OCI-LY1 (cell line): ENCODE results near the gene TRIM29.
"Not testable (repeated sequence)": the region's sequence is repeated elsewhere in the genome, so short reads cannot be mapped to it uniquely, and the experiment has no call there.

Experiments used
- H2AFZ ChIP-seq: fragments of 200-600 bp; sonication (generic), shearing (Covaris generic); 2 replicates; pipeline ENCODE4 v1.6.0; 2014; ENCODE audit warnings: antibody characterized with exemption, mild to moderate bottlenecking, low read length
- H3F3A ChIP-seq: fragments of 200-600 bp; sonication (generic), shearing (Covaris generic); 2 replicates; pipeline ENCODE4 v1.6.0; 2014; ENCODE audit warnings: mild to moderate bottlenecking, antibody characterized with exemption, low read length, moderate library complexity; ENCODE audit not compliant: insufficient read depth
- H3K27ac ChIP-seq: fragments of 200-600 bp; sonication (generic); 2 replicates; pipeline ENCODE4 v1.5.1; 2014; ENCODE audit warnings: low read length, mixed run types, mild to moderate bottlenecking, low read depth; ENCODE audit not compliant: poor library complexity, severe bottlenecking
- H3K27me3 ChIP-seq: fragments of 200-600 bp; sonication (generic); 2 replicates; pipeline ENCODE4 v1.6.0; 2014; ENCODE audit warnings: antibody characterized with exemption, mild to moderate bottlenecking, low read length, moderate library complexity; ENCODE audit not compliant: insufficient read depth
- H3K36me3 ChIP-seq: fragments of 200-600 bp; sonication (generic); 2 replicates; pipeline ENCODE4 v1.6.1; 2014; ENCODE audit warnings: mild to moderate bottlenecking, antibody characterized with exemption, low read length, moderate library complexity, mixed read lengths; ENCODE audit not compliant: insufficient read depth
- H3K4me1 ChIP-seq: fragments of 200-600 bp; sonication (generic); 2 replicates; pipeline ENCODE4 v1.5.1; 2014; ENCODE audit warnings: mild to moderate bottlenecking, low read length, moderate library complexity; ENCODE audit not compliant: insufficient read depth, severe bottlenecking
- H3K4me2 ChIP-seq: fragments of 200-600 bp; sonication (generic), shearing (Covaris generic); 2 replicates; pipeline ENCODE4 v1.6.1; 2014; ENCODE audit warnings: low read length
- H3K4me3 ChIP-seq: fragments of 200-600 bp; sonication (generic); 2 replicates; pipeline ENCODE4 v1.5.1; 2014; ENCODE audit warnings: low read length, low read depth, mild to moderate bottlenecking, mixed read lengths; ENCODE audit not compliant: poor library complexity, severe bottlenecking
- H3K79me2 ChIP-seq: fragments of 200-600 bp; shearing (Covaris generic); 2 replicates; pipeline ENCODE4 v1.6.1; 2016; ENCODE audit warnings: mixed run types, low read length, mixed read lengths; ENCODE audit not compliant: insufficient read depth
- H3K9ac ChIP-seq: fragments of 200-600 bp; sonication (generic), shearing (Covaris generic); 2 replicates; pipeline ENCODE4 v1.6.1; 2014; ENCODE audit warnings: mild to moderate bottlenecking, low read length, mixed read lengths
- H3K9me2 ChIP-seq: fragments of 200-600 bp; sonication (generic), shearing (Covaris generic); 2 replicates; pipeline ENCODE4 v1.6.1; 2014; ENCODE audit warnings: low read depth, mild to moderate bottlenecking, low read length, mixed read lengths
- H3K9me3 ChIP-seq: fragments of 200-600 bp; shearing (Covaris generic); 2 replicates; pipeline ENCODE4 v1.6.1; 2014; ENCODE audit warnings: low read length, mixed read lengths
- H4K20me1 ChIP-seq: fragments of 200-600 bp; sonication (generic), shearing (Covaris generic); 2 replicates; pipeline ENCODE4 v1.6.0; 2016; ENCODE audit warnings: mild to moderate bottlenecking, low read length; ENCODE audit not compliant: insufficient read depth
- EZH2 ChIP-seq: fragments of 200-600 bp; sonication (generic), shearing (Covaris generic); IDR thresholded peaks from 2 replicates; pipeline ENCODE4 v1.8.0; 2017; ENCODE audit warnings: borderline replicate concordance, mixed run types, mild to moderate bottlenecking, antibody characterized with exemption, low read length, moderate library complexity, mixed read lengths
- TF ChIP-seq, protein P1 (sequence below): fragments of 200-600 bp; sonication (generic), shearing (Covaris generic); IDR thresholded peaks from 2 replicates; pipeline ENCODE4 v1.5.1; 2017; ENCODE audit warnings: mild to moderate bottlenecking, antibody characterized with exemption, low read length, moderate library complexity, mixed read lengths

The TRIM29 gene

GRCh38 chr11:120147094-120147949 lies 9.4 kb upstream of the TRIM29 start:
- Histone ChIP-seq H3K4me2 (no peak overlapping the region), H4K20me1 (no peaks in the 10 kb centered on the region), H3K27ac (no peak overlapping the region), H3F3A (no peaks in the 10 kb centered on the region), H3K79me2 (no peaks in the 10 kb centered on the region), H3K9ac (no peak overlapping the region), H3K36me3 (no peaks in the 10 kb centered on the region), H2AFZ (no peak overlapping the region), H3K4me1 (no peaks in the 10 kb centered on the region), H3K9me3 (no peaks in the 10 kb centered on the region), H3K27me3 (no peaks in the 10 kb centered on the region), H3K4me3 (no peak overlapping the region), H3K9me2 (no peaks in the 10 kb centered on the region)
- TF ChIP-seq, protein P1, sequence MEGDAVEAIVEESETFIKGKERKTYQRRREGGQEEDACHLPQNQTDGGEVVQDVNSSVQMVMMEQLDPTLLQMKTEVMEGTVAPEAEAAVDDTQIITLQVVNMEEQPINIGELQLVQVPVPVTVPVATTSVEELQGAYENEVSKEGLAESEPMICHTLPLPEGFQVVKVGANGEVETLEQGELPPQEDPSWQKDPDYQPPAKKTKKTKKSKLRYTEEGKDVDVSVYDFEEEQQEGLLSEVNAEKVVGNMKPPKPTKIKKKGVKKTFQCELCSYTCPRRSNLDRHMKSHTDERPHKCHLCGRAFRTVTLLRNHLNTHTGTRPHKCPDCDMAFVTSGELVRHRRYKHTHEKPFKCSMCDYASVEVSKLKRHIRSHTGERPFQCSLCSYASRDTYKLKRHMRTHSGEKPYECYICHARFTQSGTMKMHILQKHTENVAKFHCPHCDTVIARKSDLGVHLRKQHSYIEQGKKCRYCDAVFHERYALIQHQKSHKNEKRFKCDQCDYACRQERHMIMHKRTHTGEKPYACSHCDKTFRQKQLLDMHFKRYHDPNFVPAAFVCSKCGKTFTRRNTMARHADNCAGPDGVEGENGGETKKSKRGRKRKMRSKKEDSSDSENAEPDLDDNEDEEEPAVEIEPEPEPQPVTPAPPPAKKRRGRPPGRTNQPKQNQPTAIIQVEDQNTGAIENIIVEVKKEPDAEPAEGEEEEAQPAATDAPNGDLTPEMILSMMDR, result no peak
- no peak for TF ChIP-seq EZH2

GRCh38 chr11:120146413-120147093 lies 8.6 kb upstream of the TRIM29 start:
- Histone ChIP-seq H3K27me3 (no peaks in the 10 kb centered on the region), H3K4me2 (no peak overlapping the region), H3F3A (no peaks in the 10 kb centered on the region), H3K4me1 (no peaks in the 10 kb centered on the region), H3K9me2 (no peaks in the 10 kb centered on the region), H3K27ac (no peak overlapping the region), H2AFZ (no peak overlapping the region), H3K36me3 (no peaks in the 10 kb centered on the region), H4K20me1 (no peaks in the 10 kb centered on the region), H3K79me2 (no peaks in the 10 kb centered on the region), H3K4me3 (no peak overlapping the region), H3K9ac (no peak overlapping the region), H3K9me3 (no peaks in the 10 kb centered on the region)
- TF ChIP-seq, protein P1, result no peak
- TF ChIP-seq EZH2, result no peak

- Histone ChIP-seq H3K27ac (no peak overlapping the region), H3K9ac (no peak overlapping the region), H3K4me1 (no peaks in the 10 kb centered on the region), H3K79me2 (no peaks in the 10 kb centered on the region), H3F3A (no peaks in the 10 kb centered on the region), H3K4me2 (no peak overlapping the region), H3K27me3 (no peaks in the 10 kb centered on the region), H3K36me3 (no peaks in the 10 kb centered on the region), H3K9me3 (no peaks in the 10 kb centered on the region), H3K4me3 (no peak overlapping the region), H2AFZ (no peak overlapping the region), H4K20me1 (no peaks in the 10 kb centered on the region), H3K9me2 (no peaks in the 10 kb centered on the region)
- TF ChIP-seq, protein P1, result no peak
- TF ChIP-seq EZH2, result no peak
Measured at GRCh38 chr11:120144501-120144900, 6.6 kb upstream of the TRIM29 start.

- H3F3A ChIP-seq, H3K9me3 ChIP-seq, H3K27ac ChIP-seq, H3K4me2 ChIP-seq, H3K27me3 ChIP-seq, H3K9ac ChIP-seq, H3K79me2 ChIP-seq, H3K9me2 ChIP-seq, H4K20me1 ChIP-seq, H3K4me1 ChIP-seq, H2AFZ ChIP-seq, H3K4me3 ChIP-seq, H3K36me3 ChIP-seq: not testable (repeated sequence)
Measured at GRCh38 chr11:120143472-120143871, 5.6 kb upstream of the TRIM29 start.
